ENCODE measurements around the gene TRIM47. TPM values are rescaled to one million over a fixed set of nuclear protein-coding genes. Genes with fewer than 3 reads are reported as not detected.

Gene TRIM47
- total RNA-seq, 2 donors from 2014 or later = 33.7 to 71.5 TPM

DNA sequence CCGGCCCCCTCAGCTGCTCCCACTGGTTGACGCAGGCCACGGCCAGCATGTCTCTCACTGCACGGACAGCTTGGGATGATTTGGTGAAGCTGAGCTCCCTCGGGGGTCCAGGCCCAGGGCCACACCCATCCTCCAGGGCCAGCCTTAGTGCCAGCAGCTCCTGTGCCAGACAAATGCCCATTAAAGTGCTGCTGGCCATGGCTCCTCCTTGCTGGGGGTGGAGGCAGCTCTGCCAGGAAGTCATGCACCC, 2.5 kb downstream of the TRIM47 start:
- no peak for DNase-seq
- no peaks in the 10 kb centered on the region for H3K9me3 ChIP-seq
- peaks cover 5% of the 10 kb centered on the region for H3K36me3 ChIP-seq
- intact Hi-C loops (cut with DNase I) = no loop called here
- peak overlapping the region; percentile 98 for H3K27ac ChIP-seq
- peak overlapping the region; percentile 71 for H3K4me3 ChIP-seq
- H3K4me1 ChIP-seq = peaks cover 19% of the 10 kb centered on the region
- TF ChIP-seq, protein P1, sequence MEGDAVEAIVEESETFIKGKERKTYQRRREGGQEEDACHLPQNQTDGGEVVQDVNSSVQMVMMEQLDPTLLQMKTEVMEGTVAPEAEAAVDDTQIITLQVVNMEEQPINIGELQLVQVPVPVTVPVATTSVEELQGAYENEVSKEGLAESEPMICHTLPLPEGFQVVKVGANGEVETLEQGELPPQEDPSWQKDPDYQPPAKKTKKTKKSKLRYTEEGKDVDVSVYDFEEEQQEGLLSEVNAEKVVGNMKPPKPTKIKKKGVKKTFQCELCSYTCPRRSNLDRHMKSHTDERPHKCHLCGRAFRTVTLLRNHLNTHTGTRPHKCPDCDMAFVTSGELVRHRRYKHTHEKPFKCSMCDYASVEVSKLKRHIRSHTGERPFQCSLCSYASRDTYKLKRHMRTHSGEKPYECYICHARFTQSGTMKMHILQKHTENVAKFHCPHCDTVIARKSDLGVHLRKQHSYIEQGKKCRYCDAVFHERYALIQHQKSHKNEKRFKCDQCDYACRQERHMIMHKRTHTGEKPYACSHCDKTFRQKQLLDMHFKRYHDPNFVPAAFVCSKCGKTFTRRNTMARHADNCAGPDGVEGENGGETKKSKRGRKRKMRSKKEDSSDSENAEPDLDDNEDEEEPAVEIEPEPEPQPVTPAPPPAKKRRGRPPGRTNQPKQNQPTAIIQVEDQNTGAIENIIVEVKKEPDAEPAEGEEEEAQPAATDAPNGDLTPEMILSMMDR (IDR thresholded peaks at IDR 0.05) = no peak
- no peaks in the 10 kb centered on the region for H3K27me3 ChIP-seq
- peak overlapping the region; percentile 89 to 93 for H3K9ac ChIP-seq (ENCODE audit: low read depth in 2 of 2, low read length in 2 of 2)

- Histone ChIP-seq H3K27ac (peak overlapping the region; percentile 98), H3K36me3 (peaks cover 5% of the 10 kb centered on the region), H3K4me1 (peaks cover 19% of the 10 kb centered on the region), H3K27me3 (no peaks in the 10 kb centered on the region), H3K4me3 (peak overlapping the region; percentile 71), H3K9ac (ENCODE audit: low read depth in 2 of 2, low read length in 2 of 2) (peak overlapping the region; percentile 89 to 93), H3K9me3 (no peaks in the 10 kb centered on the region)
- intact Hi-C loops (cut with DNase I) = no loop called here
- TF ChIP-seq, protein P1 (IDR thresholded peaks at IDR 0.05) = no peak
- DNase-seq = peak; percentile 68
Observed at GRCh38 chr17:75875182-75875939, 3.0 kb downstream of the TRIM47 start.

DNA sequence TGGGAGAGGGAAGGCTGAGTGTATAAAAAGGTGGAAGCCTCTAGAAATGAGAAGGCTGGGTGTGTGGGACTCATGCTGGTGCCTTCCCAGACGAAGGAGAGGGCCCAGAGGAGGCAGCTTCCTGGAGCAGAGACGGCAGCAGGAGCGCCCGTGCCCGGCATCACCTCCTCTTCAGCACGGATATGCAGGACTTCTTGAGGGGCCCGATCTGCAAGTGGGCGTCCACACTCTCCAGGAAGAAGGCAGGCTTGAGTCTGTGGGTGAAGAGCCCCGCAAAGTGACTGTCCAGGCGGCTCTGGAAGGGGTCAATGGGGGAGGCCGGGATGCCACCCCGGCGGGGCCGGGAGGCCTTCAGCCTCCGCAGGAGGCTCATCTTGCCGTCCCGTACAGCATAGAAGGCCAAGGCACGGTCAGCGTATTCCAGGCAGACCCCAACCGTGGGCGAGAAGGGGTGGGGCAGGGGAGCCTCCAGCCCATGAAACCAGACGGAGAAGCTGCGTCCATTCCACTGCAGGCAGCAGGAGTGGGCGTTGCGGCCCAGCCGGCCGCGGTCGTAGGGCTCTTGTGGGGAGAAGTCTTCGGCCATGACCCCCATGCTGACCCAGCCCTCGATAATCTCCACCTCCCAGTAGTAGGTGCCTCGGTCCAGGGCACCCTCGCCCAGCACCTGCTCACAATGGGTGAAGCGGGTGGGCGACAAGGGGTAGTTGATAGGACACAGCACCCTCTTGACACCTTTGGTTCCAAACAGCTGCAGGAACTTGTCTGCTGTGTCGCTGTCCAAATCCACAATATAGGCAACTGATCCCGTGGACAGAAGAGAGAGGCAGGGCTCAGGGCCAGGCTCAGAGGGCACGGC, 3.8 kb downstream of the TRIM47 start:
- no peak for DNase-seq
- intact Hi-C loops (cut with DNase I) = no loop called here

DNA sequence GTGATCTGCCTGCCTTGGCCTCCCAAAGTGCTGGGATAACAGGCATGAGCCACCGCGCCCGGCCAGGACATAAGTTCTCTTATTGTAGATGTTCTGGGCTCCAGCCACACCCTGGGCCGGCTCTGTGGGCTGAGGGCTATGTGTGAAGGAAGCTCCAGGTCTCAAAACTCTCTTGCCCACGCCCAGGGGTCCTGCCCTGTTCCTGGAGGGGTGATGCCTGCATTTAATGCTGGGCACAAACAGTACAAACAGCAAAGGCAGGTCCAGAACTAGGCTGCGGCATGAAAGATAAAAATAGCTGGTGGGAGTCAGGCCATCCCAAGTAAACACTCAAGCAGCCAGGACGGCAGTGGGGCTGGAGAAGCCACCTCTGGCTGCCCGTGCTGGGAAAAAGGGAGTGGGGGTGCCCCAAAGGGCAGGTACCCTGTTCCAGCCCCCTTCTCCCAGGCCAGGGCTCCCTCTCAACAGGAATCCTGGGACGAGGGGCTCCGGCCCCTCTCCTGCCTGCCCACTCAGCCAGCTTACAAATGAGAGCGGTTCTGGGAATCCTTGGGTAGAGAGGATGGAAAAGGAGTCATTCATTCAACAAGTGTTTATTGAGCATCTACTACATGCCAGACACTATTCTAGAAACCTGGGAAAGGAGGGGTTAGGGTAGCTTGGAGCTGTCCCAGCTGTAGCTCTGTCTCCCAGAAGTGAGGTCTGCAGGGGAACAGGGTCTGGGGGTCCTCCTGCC, 4.6 kb downstream of the TRIM47 start:
- Histone ChIP-seq H3K27me3 (no peaks in the 10 kb centered on the region), H3K9ac (ENCODE audit: low read depth in 2 of 2, low read length in 2 of 2) (peak overlapping the region; percentile 4 to 41), H3K27ac (peak overlapping the region; percentile 90), H3K4me3 (no peak overlapping the region), H3K4me1 (peaks cover 22% of the 10 kb centered on the region), H3K9me3 (no peaks in the 10 kb centered on the region), H3K36me3 (peaks cover 5% of the 10 kb centered on the region)
- intact Hi-C loops (cut with DNase I) = no loop called here
- no peak for DNase-seq
- TF ChIP-seq, protein P1 (IDR thresholded peaks at IDR 0.05) = no peak

More for the DNA sequence above, 3.8 kb downstream of the TRIM47 start:
- no peak overlapping the region for H3K4me3 ChIP-seq
- peaks cover 5% of the 10 kb centered on the region for H3K36me3 ChIP-seq
- H3K4me1 ChIP-seq = peaks cover 19% of the 10 kb centered on the region
- peak overlapping the region; percentile 37 to 93 for H3K9ac ChIP-seq (ENCODE audit: low read depth in 2 of 2, low read length in 2 of 2)
- no peaks in the 10 kb centered on the region for H3K9me3 ChIP-seq
- TF ChIP-seq, protein P1 (IDR thresholded peaks at IDR 0.05) = no peak
- H3K27ac ChIP-seq = peak overlapping the region; percentile 98
- no peaks in the 10 kb centered on the region for H3K27me3 ChIP-seq

Data from colonic mucosa (tissue), 4 donors.